HEK293 (cell line): Measurements from ENCODE around the gene MTX1.

Experiments
- INSM2 ChIP-seq: fragments of 450-650 bp; formaldehyde crosslinking; IDR thresholded peaks from 2 replicates; pipeline ENCODE4 v1.5.1; 2016; ENCODE audit warnings: missing biosample characterization, missing genetic modification characterization
- KLF16 ChIP-seq: fragments of 450-650 bp; formaldehyde crosslinking; IDR thresholded peaks from 2 replicates; pipeline ENCODE4 v1.5.1; 2017; ENCODE audit warnings: missing biosample characterization, missing genetic modification characterization
- KLF8 ChIP-seq: fragments of 450-650 bp; formaldehyde crosslinking; IDR thresholded peaks from 2 replicates; pipeline ENCODE4 v1.5.1; 2016; ENCODE audit warnings: missing biosample characterization, missing genetic modification characterization
- MZF1 ChIP-seq: fragments of 450-650 bp; formaldehyde crosslinking; IDR thresholded peaks from 2 replicates; pipeline ENCODE4 v1.5.1; 2017; ENCODE audit warnings: missing biosample characterization, missing genetic modification characterization, borderline replicate concordance
- OVOL3 ChIP-seq: fragments of 450-650 bp; formaldehyde crosslinking; IDR thresholded peaks from 2 replicates; pipeline ENCODE4 v1.5.1; 2016; ENCODE audit warnings: missing biosample characterization, missing genetic modification characterization
- PATZ1 ChIP-seq: fragments of 450-650 bp; formaldehyde crosslinking; IDR thresholded peaks from 2 replicates; pipeline ENCODE4 v1.5.1; 2016; ENCODE audit warnings: missing biosample characterization, missing genetic modification characterization
- PRDM10 ChIP-seq: fragments of 450-650 bp; formaldehyde crosslinking; IDR thresholded peaks from 2 replicates; pipeline ENCODE4 v1.5.1; 2016; ENCODE audit warnings: missing biosample characterization, missing genetic modification characterization
- PRDM4 ChIP-seq: fragments of 450-650 bp; formaldehyde crosslinking; IDR thresholded peaks from 2 replicates; pipeline ENCODE4 v1.5.1; 2017; ENCODE audit warnings: missing biosample characterization, missing genetic modification characterization
- ZBTB8A ChIP-seq: fragments of 450-650 bp; formaldehyde crosslinking; IDR thresholded peaks from 2 replicates; pipeline ENCODE4 v1.5.1; 2016; ENCODE audit warnings: missing biosample characterization, missing genetic modification characterization
- ZFP3 ChIP-seq: fragments of 450-650 bp; formaldehyde crosslinking; IDR thresholded peaks from 2 replicates; pipeline ENCODE4 v1.5.1; 2016; ENCODE audit warnings: low read depth, missing biosample characterization, missing genetic modification characterization
- ZNF114 ChIP-seq: fragments of 450-650 bp; formaldehyde crosslinking; IDR thresholded peaks from 2 replicates; pipeline ENCODE4 v1.5.0; 2017; ENCODE audit warnings: missing biosample characterization, missing genetic modification characterization
- ZNF132 ChIP-seq: fragments of 450-650 bp; formaldehyde crosslinking; IDR thresholded peaks from 2 replicates; pipeline ENCODE4 v1.5.1; 2017; ENCODE audit warnings: missing biosample characterization, missing genetic modification characterization, borderline replicate concordance
- ZNF169 ChIP-seq: fragments of 450-650 bp; formaldehyde crosslinking; IDR thresholded peaks from 2 replicates; pipeline ENCODE4 v1.5.1; 2016; ENCODE audit warnings: missing biosample characterization, missing genetic modification characterization
- ZNF2 ChIP-seq: fragments of 450-650 bp; formaldehyde crosslinking; IDR thresholded peaks from 2 replicates; pipeline ENCODE4 v1.5.1; 2016; ENCODE audit warnings: missing biosample characterization, missing genetic modification characterization
- ZNF274 ChIP-seq, 2 experiments: fragments of 200-500 bp in 1 of 2; fragments of 450-650 bp in 1 of 2; sonication (Bioruptor generic) in 1 of 2; formaldehyde crosslinking in 1 of 2; IDR thresholded peaks; 2 replicates each; pipeline versions ENCODE4 v1.5.1 to v1.6.1; 2014 to 2016; ENCODE audit warnings: borderline replicate concordance in 1 of 2, inconsistent platforms in 1 of 2, low read length in 1 of 2, missing biosample characterization in 1 of 2, missing genetic modification characterization in 1 of 2
- ZNF341 ChIP-seq: fragments of 450-650 bp; formaldehyde crosslinking; IDR thresholded peaks from 2 replicates; pipeline ENCODE4; 2016; ENCODE audit warnings: low read depth, missing biosample characterization, missing genetic modification characterization
- ZNF423 ChIP-seq: fragments of 450-650 bp; formaldehyde crosslinking; IDR thresholded peaks from 2 replicates; pipeline ENCODE4 v1.5.1; 2016; ENCODE audit warnings: missing biosample characterization, missing genetic modification characterization
- ZNF521 ChIP-seq: fragments of 450-650 bp; formaldehyde crosslinking; IDR thresholded peaks from 2 replicates; pipeline ENCODE4 v1.5.1; 2017; ENCODE audit warnings: missing biosample characterization, mild to moderate bottlenecking, missing genetic modification characterization
- ZNF548 ChIP-seq: fragments of 450-650 bp; formaldehyde crosslinking; IDR thresholded peaks from 2 replicates; pipeline ENCODE4 v1.5.1; 2016; ENCODE audit warnings: missing biosample characterization, missing genetic modification characterization
- ZNF555 ChIP-seq: fragments of 450-650 bp; formaldehyde crosslinking; conservative IDR thresholded peaks from 2 replicates; pipeline ENCODE4 v1.5.1; 2017; ENCODE audit warnings: missing biosample characterization, mild to moderate bottlenecking, missing genetic modification characterization, inconsistent platforms
- ZNF645 ChIP-seq: fragments of 450-650 bp; formaldehyde crosslinking; IDR thresholded peaks from 2 replicates; pipeline ENCODE4; 2016; ENCODE audit warnings: missing biosample characterization, missing genetic modification characterization
- ZNF677 ChIP-seq: fragments of 450-650 bp; IDR thresholded peaks from 2 replicates; pipeline ENCODE4 v1.5.0; 2018; ENCODE audit warnings: missing biosample characterization, mild to moderate bottlenecking, missing genetic modification characterization, moderate library complexity
- ZNF701 ChIP-seq: fragments of 450-650 bp; formaldehyde crosslinking; IDR thresholded peaks from 2 replicates; pipeline ENCODE4 v1.5.1; 2016; ENCODE audit warnings: missing biosample characterization, missing genetic modification characterization
- ZNF704 ChIP-seq: fragments of 450-650 bp; formaldehyde crosslinking; IDR thresholded peaks from 2 replicates; pipeline ENCODE4 v1.5.1; 2016; ENCODE audit warnings: missing biosample characterization, missing genetic modification characterization
- ZNF843 ChIP-seq: fragments of 450-650 bp; formaldehyde crosslinking; IDR thresholded peaks from 2 replicates; pipeline ENCODE4 v1.5.1; 2016; ENCODE audit warnings: missing biosample characterization, missing genetic modification characterization

MTX1 gene

GRCh38 chr1:155255243-155256007 lies 46.9 kb downstream of the MTX1 start, which contains the start of gene ENTREP3 (continued):
- TF ChIP-seq PRDM4 (tag by site-specific recombination) (peak; percentile 19; the same call in 1 of the 2 replicates), ZFP3 (tag by site-specific recombination) (no peak), ZNF114 (tag by site-specific recombination) (no peak), ZNF521 (tag by site-specific recombination) (no peak), ZNF677 (tag by site-specific recombination) (no peak), ZNF132 (no peak), ZNF548 (tag by site-specific recombination) (no peak), ZNF843 (tag by site-specific recombination) (no peak), ZNF169 (tag by site-specific recombination) (no peak), ZNF701 (tag by site-specific recombination) (no peak), ZNF645 (tag by site-specific recombination) (no peak), ZBTB8A (tag by site-specific recombination) (peak; percentile 75), ZNF2 (tag by site-specific recombination) (peak; percentile 65; the same call in 1 of the 2 replicates), OVOL3 (0 out of 2 replicates have a peak, but pooled peaks have one; percentile 14), KLF8 (tag by site-specific recombination) (peak; percentile 90), ZNF274 (IDR thresholded peaks at IDR 0.05; ENCODE audit: low read length) (no peak), ZNF274 (tag by site-specific recombination; IDR thresholded peaks at IDR 0.05; ENCODE audit: borderline replicate concordance) (no peak), ZNF341 (peak; percentile 95), ZNF423 (tag by site-specific recombination) (no peak), PATZ1 (tag by site-specific recombination) (peak; percentile 80), ZNF704 (tag by site-specific recombination) (no peak), INSM2 (tag by site-specific recombination) (no peak; the same call in 1 of the 2 replicates), MZF1 (tag by site-specific recombination) (peak; percentile 98), PRDM10 (tag by site-specific recombination) (peak; percentile 86), ZNF555 (tag by site-specific recombination) (no peak), KLF16 (tag by site-specific recombination) (peak; percentile 93)
